Smooth muscle cell of the brain vasculature (primary cell): ENCODE measurements around the gene CERCAM.
"Not testable (repeated sequence)": the region's sequence is repeated elsewhere in the genome, so short reads cannot be mapped to it uniquely, and the experiment has no call there.

Experiments
- DNase-seq: peaks from one replicate; pipeline ENCODE4 v3.0.0-alpha.2; 2012; ENCODE audit warnings: low read depth, low spot score

CERCAM gene

DNA sequence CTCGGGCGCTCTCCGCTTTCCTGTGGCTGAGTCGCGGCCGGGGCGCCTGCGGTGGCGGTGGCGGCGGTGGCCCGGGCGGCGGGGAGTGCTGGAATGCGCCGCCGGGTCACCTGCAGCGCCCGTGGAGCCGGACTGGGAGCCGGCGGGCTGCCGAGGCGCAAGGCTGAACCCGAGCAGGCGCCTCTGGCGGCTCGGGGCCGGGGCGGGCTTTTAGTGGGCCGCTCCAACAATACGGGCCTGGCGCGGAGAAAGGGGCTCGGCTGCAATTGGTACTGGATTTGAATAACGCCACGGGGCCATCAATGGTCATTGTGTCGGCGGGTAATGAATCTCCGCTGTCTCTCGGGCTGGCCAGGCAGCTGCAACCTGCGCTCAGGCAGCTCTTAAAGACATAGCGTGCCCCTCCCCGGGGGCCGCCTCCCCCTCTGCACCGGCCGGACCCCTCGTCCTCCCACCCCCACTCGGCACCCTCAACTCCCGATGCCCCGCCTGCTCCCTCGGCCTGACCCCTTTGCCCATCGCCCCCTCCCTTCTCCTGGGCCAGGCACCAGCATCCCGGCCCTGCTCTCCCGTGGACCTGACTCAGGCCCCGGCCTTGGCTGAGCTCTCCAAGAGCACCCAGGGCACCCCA, 27.4 kb upstream of the CERCAM start:
- DNase-seq: no peak

DNA sequence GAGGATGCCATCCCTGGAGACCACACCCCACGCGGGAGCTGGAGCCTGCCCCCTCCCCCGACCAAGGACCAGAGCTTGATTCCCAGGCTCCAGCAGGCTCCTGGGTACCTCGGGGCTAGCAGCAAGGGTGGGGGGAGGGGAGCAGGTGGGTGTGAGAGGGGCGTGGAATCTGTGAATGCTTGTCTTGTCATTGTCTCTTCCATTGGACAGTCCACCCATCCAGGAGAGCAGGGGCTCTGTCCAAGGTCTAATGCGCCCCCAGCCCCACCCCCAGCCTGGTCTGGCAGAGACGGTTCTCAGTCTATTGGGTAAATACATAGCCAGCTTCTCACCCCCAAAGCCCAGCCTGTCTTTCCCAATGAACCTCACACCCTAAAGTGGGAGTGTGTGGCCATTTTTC, 26.7 kb upstream of the CERCAM start:
- DNase-seq: no peak

DNA sequence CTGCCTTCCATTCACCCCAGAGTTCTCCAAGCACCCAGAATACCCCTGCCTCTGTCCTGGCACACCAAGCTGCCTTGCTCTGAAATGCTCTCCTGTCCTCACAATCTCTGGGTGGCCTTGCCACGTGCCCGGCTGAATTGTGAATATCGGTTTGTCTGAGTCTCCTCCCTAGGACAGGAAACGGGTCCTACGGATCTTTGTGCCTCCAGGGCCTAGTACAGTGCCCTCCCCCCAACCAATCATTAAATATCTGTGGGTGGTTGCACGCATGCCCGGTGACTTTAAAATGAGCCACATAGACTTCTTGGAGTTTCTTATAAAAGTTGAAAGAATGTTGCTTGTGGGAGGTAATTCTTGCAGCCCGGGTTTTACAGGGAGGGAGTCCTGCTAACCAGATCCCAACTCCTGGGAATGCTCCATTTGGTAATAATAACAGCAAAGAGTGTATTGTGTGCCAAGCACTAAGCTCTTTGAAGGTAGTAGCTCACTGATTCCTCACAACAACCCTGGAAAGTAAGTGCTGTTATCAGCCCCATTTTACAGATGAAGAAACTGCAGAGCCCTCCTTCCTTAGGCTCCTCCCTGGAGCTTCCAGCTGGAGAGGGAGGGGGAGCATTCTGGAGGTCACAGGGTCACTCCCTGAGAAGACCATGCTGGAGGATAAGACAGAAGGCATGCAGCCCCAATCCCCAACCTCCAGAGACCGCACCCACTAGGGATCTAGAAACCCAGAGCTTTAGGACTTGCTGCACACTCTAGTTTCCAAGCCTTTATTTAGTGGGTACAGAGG, 26.1 kb upstream of the CERCAM start:
- DNase-seq: no peak

DNA sequence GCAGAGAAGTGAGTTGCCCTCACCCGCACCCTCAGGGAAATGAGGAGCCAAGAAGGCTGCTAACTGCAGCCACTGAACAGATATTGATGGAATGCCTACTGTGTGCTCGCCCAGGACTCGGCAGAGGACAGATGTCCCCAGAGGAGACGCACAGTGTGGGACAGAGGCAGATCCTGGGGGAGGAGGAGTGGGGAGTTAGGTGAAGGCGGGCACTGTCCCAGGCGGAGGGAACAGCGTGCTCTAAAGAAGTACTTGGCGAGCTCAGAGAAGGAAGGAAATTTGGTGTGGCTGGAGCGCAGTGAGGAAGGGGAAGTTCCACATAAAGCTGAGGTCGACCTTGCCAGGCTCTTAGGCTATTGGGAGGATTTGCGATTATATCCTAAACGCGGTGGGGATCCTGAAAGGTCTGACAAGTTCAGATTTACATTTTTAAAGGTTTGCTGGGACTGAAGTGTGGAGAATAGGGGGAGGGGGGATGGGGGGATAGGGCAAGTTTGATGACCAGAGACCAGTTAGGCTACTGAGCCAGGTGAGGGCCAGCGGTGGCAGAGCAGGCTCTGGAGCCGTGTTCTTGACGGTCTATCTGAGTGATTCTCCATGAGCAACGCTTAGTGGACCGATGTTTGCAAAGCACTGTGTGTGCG, 23.6 kb upstream of the CERCAM start:
- no peak for DNase-seq

DNA sequence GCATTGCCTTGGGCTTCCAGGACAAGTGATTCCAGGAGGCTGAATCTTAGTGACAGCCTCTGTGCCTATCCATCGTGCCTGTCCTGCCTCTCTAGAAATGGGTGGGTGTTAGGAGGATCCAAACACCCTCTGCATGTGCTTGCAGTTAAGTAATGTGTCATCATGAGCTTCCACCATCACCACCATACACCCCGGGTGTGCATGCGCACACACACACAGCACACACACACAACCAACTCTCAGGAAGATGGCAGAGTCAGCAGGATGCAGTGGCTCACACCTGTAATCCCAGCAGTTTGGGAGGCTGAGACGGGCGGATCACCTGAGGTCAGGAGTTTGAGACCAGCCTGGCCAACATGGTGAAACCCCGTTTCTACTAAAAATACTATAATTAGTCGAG, 22.8 kb upstream of the CERCAM start:
- no peak for DNase-seq

DNA sequence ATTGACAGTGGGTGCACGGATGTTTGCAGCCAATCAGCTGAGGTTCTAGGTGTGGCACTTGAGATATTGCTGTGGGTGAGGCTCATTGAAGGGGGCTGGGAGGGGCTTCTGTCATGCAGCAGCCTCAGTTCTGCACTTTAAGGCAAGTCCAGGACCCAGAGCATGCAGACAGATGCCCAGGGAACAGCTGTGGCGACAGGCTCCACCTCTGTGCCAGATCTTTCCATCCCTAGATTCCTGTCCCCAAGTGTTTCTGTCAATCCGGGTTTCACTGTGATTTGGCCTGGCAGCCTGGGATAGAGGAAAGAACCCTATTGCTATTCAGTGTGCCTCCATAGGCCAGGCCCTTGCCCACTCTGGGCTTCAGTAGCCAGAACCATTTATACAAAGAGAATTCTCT, 20.8 kb upstream of the CERCAM start:
- DNase-seq: no peak

DNA sequence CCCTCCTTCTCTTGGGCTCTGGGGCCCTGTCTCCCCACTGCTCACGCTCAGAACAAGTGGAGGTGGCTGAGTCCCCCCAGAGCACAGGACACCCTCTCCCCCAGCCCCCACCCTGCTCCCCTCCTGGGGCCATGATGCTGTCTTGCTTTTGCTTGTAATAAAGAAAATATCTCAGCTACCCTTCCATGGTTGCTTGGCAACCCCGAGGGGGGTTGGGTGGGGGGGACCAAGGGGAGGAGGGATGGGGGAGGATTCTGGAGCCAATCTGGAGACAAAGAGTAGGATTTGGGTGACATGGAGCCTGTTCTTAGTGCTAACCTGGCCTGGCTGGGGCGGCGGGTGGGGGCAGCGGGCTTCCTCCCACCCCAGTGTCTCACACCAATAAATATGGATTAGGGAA, 16.1 kb upstream of the CERCAM start:
- DNase-seq: no peak

DNA sequence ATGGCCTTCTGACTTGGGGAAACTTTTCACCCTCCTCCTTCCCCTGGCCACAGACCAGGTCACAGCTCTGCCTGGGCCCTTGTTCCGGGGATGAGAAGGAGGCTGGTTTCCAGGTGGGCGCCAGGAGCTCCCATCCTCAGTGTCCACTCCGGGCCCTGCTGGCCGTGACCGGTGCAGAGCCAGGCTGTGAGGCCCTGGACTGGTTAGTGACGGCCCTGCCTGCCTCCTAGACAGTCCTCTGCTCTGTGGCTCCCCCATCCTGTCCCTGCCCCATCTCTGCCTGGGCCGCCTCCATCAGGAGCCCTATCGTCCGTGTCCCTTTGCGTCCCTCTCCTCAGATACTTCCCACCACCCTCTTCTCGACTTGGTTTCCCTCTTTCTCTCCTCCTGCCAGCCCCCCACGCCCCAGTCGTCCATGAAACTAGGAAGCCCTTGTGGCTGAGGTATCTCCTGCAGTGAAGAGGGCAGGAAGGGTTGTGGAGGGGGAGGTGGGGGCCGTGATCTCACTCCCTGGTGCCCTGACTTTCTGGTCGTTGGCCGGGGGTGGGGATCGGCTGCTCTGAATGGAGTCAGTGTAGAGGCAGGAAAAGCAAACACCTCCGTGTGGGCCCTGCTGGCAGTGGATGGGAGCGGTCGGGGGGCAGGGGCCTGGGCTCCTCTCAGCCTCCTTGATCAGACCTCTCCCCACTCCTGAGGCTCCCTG, 15.4 kb upstream of the CERCAM start:
- DNase-seq: no peak

DNA sequence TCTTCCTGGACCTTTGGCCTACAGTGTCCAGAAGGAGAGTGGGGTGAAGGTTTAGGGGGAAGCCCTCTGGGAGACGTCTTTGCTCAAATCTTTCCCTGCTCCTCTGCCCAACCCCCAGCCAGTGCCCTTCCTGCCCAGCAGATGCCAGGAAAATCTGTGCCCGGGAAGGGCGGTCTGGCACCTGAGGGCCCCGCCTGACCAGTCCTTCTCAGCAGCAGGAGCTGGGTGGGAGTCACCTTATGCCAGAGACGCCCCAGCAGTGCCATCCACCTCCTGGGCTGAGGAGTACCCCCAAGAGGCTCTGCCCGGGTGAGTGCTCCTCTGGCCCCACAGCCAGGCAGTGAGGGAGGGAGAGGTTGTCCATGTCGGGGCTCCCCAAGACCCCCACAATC, 14.9 kb upstream of the CERCAM start:
- no peak for DNase-seq

DNA sequence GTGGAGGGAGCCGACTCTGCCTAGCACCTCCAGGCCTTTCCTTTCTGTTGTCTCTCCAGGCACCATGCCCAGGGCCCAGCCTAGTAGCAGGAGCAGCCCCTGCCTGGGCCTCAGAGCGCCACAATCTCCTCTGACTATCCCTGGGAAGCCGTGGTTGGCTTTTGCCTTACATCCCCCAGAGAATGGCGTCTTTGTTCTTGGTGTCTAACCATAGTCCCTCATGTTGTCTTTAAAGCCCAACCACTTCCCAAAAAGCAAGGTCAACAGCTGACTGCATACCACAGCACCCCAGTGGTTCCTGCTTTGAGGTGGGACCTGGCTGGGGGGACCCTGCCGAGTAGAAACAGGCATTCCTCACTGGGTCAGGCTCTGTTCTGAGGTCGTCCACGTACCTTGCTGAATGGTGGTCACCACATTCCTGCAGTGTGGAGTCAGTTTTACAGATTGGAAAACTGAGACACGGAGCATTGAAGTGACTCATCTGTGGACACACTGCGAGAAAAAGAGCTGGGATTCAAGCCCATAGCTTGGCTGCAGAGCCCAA, 13.7 kb upstream of the CERCAM start:
- DNase-seq: no peak

DNA sequence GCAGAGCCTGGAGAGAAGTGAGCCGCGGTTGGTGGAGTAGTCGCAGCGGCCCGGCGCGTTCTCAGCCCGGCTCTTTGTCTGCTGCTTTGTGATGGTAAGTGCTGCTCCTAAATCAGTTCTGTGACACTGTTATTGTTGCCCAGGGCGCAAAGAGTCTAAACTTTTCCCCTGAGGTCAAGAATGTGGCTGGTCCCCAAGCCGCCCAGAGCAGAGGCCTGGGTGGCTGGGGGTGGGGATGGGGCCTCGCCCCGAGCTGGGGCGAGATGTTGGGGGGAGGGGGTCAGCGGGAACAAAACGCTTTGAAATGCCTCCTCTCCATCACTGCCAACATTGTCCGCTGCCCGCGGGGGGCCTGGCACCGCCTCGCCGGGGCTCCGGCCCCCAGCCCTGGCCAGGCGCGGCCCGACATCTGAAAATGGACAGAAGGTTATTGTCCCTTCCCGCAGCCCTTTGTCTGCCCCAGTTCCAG, 11.7 kb upstream of the CERCAM start:
- DNase-seq: no peak

DNA sequence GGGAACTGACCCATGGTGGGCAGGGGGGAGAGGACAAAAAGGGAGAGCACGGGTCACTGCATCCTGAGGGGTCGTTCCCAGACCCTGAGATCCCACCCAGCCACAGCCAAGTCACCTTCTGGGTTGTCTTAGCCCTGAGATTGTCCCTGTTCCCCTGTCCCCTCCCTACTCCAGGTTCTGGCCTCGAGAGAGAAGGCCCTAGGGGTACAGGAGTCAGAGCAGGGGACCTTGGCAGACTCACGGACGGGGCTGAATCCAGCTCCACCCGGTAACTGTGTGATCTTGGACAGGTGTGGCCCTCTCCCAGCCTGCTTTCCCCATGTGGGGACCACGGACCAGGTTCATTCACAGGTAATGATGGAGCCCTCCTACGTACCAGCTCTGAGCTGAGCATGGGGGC, 11.2 kb upstream of the CERCAM start:
- no peak for DNase-seq

DNA sequence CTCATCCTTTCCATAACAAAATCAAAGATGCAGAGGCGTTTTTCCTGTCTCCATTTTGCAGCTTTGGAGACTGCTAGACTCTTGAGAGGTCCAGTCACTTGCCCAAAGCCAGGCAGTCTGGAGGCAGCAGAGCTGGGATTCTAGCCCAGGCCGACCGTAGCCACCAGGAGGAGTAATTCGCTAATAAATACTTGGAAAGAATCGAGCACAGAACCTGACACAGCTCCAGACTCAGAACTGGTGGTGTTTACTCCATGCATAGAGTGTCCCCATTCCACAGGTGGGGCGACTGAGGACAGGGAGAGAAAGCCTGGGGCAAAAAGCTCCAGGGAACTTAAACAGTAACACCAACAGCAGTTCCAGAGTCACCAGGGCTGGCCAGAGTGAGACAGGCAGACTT, 10.7 kb upstream of the CERCAM start:
- DNase-seq: no peak

DNA sequence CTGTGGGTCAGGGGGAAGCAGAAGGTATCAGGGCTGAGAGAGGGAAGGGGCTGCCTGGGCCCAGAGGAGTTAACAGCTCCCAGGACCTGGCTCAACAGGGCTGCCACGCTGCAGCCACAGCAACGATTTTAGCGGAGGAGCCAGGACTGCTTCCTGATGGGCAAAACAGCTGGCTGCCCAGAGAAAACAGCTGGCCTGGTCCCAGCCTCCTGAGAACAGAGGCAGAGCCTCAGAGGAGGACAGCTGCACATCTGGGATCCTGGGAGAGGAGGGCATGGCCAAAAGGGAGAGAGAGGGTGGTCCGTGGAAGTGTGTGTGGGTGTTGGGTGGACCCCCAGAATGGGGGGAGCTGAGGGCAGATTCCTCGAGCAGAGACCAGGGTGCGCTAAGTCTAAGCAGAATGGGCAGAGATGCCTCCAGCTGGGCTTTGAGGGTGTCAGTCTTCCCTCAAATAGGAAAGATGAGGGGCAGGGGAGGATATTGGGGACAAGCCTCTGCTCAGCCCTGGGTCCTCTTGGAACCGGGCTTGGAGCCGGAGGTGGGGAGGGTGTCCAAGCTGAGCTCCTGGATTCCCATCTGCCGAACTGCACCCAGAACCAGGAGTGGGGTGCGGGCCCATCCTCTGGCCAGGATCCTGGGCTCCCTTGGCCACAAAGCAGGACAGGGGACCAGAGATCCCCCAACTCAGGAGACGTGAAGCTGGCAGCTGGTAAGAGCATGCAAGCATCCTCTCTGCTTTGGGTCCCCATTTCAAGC, 9.1 kb upstream of the CERCAM start:
- no peak for DNase-seq

DNA sequence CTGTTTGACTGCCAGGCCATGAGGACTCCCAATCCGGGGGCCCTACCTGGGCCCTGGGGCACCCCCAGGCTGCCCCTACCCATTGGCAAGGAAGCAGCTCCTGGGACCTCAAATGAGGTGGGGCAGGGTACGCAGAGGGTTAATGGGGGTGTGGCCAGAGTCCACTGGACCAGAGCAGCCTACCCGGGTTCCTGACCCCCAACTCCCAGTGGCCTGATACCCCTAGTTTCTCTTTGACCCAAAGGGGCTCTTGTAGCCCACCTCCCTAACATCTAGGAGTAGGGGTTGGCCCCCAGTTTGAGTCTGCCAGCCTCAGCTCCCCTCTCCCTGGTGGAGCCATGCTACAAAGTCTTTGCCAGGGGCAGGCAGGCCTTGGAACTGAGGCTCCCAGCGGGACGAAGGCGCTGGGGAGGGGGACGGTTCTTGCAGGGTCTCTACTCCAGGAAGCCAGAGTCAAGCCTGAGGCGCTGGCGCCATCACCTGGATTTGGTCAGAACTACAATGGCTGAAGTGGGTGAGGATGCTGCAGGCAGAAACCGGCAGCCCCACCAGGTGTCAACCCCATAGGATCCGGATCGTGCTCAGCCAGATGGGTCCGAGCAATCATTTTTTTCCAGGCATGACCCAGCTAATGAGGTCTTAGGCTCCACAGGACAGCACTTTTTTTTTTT, 8.4 kb upstream of the CERCAM start:
- DNase-seq: no peak

DNA sequence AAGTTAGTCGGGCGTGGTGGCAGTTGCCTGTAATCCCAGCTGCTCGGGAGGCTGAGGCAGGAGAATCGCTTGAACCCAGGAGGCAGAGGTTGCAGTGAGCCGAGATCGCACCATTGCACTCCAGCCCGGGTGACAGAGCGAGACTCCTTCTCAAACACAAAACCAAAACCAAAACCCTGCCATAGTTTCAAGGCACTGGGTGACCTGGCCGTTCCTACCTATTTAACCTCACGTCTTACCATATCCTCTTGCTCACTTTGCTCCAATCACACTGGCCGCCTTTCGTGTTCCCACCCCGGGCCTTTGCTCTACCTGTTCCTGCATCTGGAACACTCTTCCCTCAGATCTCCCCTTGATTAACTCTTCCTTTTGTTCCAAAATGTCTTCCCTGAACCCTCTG, 6.9 kb upstream of the CERCAM start:
- not testable (repeated sequence) for DNase-seq

DNA sequence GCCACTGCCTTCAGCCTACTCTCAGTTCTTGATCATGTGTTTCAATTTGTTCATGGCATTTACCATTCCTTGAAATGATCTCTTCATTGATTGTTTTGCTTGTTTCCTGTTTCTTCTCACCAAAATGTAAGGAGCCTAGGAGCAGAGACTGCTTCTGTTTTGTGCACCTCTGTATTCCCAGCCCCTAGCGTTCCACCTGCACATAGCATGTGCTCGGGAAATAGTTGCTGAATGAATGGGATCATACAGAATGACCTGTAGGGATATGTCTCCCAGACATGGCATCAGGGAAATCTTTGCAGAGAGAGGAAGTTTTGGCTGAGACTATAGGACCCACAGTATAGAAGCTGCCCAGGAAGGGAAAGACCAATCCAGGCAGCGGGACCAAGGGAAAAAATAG, 6.2 kb upstream of the CERCAM start:
- no peak for DNase-seq

DNA sequence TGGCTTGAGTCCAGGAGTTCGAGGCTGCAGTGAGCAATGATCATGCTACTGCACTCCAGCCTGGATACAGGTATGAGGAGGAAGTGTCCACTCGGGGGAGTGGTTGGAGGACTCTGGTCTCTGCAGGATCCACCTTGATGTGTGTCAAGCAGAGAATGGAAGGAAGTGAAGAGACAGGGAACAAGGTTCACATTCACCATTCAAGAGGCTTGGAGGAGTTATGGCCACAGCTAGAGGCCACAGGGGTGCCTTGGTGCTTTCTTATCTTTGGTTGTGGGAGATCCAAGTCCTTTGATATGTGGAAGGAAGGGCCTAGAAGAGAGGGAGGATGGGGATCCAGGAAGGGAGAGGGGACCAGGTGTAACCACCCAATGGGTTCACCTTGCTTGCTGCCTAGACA, 5.4 kb upstream of the CERCAM start:
- DNase-seq: no peak

DNA sequence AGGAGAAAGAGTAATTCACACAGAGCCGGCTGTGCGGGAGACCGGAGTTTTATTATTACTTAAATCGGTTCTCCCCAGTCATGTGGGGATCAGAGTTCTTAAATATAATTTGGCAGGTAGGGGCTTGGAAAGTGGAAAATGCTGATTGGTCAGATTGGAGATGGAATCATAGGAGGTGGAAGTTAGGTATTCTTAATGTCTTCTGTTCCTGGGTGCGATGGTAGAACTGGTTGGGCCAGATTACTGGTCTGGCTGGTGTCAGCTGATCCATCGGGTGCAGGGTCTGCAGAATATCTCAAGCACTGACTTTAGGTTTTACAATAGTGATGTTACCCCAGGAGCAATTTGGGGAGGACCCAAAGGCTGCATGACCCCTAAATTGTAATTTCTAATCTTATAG, 4.6 kb upstream of the CERCAM start:
- DNase-seq: no peak

DNA sequence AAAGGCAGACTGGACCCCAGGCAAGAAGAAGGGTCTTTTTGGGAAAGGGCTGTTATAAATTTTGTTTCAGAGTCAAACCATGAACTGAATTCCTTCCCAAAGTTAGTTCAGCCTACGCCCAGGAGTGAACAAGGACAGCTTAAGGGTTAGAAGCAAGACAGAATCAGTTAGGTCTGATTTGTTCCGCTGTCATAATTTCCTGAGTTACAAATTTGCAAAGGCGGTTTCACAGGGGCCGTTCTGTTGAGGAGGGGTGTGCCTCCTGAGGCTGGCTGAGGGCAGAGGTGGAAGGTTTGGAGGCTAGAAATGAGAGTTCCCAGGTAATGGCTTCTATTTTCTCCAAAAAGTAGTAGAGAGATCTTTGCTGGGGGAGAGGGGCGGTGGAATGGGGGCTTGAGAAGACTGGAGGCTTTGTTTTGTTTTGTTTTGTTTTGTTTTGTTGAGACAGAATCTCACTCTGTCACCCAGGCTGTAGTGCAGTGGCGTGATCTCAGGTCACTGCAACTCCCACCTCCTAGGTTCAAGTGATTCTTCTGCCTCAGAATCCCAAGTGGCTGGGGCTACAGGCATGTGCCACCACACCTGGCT, 4.1 kb upstream of the CERCAM start:
- DNase-seq: no peak
